ENCODE measurements around the gene SRPK2. TPM values are rescaled to one million over a fixed set of nuclear protein-coding genes. Genes with fewer than 3 reads are reported as not detected.

SRPK2 gene
- total RNA-seq, 1 experiment from 2014 or later = 58.2 TPM

DNA sequence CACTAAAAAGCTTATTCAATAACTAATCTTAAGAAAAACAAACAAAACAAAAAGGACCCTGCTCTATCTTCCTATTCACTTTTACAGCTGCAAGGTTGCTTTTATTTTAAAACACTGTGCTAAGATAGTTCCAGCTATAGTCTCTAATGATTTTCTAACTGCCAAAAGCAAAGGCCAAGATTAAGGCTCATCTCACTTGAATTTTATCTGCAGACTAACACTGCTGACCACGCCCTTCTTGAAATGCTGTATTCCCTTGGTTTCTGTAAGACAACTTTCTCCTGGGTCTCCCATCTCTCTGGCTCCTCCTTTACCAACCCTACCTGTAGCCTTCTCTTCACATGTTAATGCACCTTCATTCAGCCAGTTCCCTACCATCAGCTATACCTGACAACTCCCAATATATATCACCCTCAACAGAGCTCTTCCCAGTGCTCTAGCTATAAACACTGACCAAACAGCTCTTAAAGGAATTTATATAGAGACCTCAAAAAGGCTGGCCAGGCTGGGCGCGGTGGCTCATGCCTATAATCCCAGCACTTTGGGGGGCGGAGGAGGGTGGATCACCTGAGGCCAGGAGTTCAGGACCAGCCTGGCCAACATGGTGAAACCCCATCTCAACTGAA is 11.7 kb downstream of the SRPK2 start:
- ChIA-PET CTCF (no interaction called here), POLR2A (interaction anchor here (0.7 kb wide), 1 partner anchor 29 kb away, joined by 6 read pairs; no protein-coding TSS in a partner anchor)
- Histone ChIP-seq H3K9me3 (ENCODE audit: control insufficient read depth, insufficient read depth, low read depth, low read length) (no peaks in the 10 kb centered on the region), H3K4me1 (ENCODE audit: control insufficient read depth, insufficient read depth, low read length) (no peaks in the 10 kb centered on the region), H3K27me3 (ENCODE audit: control insufficient read depth, insufficient read depth, low read length) (no peaks in the 10 kb centered on the region), H3K27ac (ENCODE audit: low read length) (no peak overlapping the region), H3K36me3 (ENCODE audit: control insufficient read depth, insufficient read depth, low read length) (no peaks in the 10 kb centered on the region), H3K4me3 (ENCODE audit: low read depth in 2 of 2, low read length in 2 of 2) (no peak overlapping the region)
- no TSS peak for BruUV-seq (replicated peaks)
- intact Hi-C loops (cut with micrococcal nuclease; ENCODE audit: unreplicated experiment) = no loop called here
- DNase-seq (ENCODE audit: low read depth, low spot score) (no peak), ATAC-seq (no peak)
- TF ChIP-seq REST (IDR thresholded peaks at IDR 0.05; ENCODE audit: insufficient read depth in 1 of 2, low read depth in 2 of 2, low read length in 1 of 2) (no peak), POLR2AphosphoS5 (IDR thresholded peaks at IDR 0.05; ENCODE audit: low read depth, low read length) (no peak), CTCF (IDR thresholded peaks at IDR 0.05) (no peak), SIN3A (IDR thresholded peaks at IDR 0.05; ENCODE audit: borderline replicate concordance, insufficient read depth, low read depth, low read length) (no peak), TCF7L2 (IDR thresholded peaks at IDR 0.05; ENCODE audit: low read depth, low read length) (no peak)
- in situ Hi-C loops (cut with HindIII; ENCODE audit: low pct_unique_long_range_greater_than_20kb, low sequenced_read_pairs) = no loop called here

GRCh38 chr7:105369944-105370343 is 18.8 kb downstream of the SRPK2 start:
- H3K9me3 ChIP-seq (ENCODE audit: control insufficient read depth, insufficient read depth, low read depth, low read length) = no peaks in the 10 kb centered on the region
- in situ Hi-C loops (cut with HindIII; ENCODE audit: low pct_unique_long_range_greater_than_20kb, low sequenced_read_pairs) (no loop called here), intact Hi-C loops (cut with micrococcal nuclease; ENCODE audit: unreplicated experiment) (no loop called here)
- peaks cover 9% of the 10 kb centered on the region; the same call in 1 of the 2 replicates for H3K4me1 ChIP-seq (ENCODE audit: control insufficient read depth, insufficient read depth, low read length)
- H3K36me3 ChIP-seq (ENCODE audit: control insufficient read depth, insufficient read depth, low read length) = no peaks in the 10 kb centered on the region
- DNase-seq (ENCODE audit: low read depth, low spot score) = no peak
- BruUV-seq (replicated peaks) = no TSS peak
- CTCF ChIA-PET = no interaction called here
- no peaks in the 10 kb centered on the region for H3K27me3 ChIP-seq (ENCODE audit: control insufficient read depth, insufficient read depth, low read length)
- no peak for ATAC-seq
- no peak overlapping the region for H3K4me3 ChIP-seq (ENCODE audit: low read depth in 2 of 2, low read length in 2 of 2)
- TF ChIP-seq POLR2AphosphoS5 (IDR thresholded peaks at IDR 0.05; ENCODE audit: low read depth, low read length) (no peak), CTCF (IDR thresholded peaks at IDR 0.05) (no peak), SIN3A (IDR thresholded peaks at IDR 0.05; ENCODE audit: borderline replicate concordance, insufficient read depth, low read depth, low read length) (no peak), REST (IDR thresholded peaks at IDR 0.05; ENCODE audit: insufficient read depth in 1 of 2, low read depth in 2 of 2, low read length in 1 of 2) (no peak), TCF7L2 (IDR thresholded peaks at IDR 0.05; ENCODE audit: low read depth, low read length) (no peak)
- H3K27ac ChIP-seq (ENCODE audit: low read length) = no peak overlapping the region
- POLR2A ChIA-PET = interaction anchor here (0.5 kb wide), 1 partner anchor 17 kb away, joined by 3 read pairs; no protein-coding TSS in a partner anchor
